H1 (cell line): ENCODE data around the gene ARID5A. TPM values are rescaled to one million over a fixed set of nuclear protein-coding genes. Genes with fewer than 3 reads are reported as not detected.

Experiments used
- CTCF ChIA-PET: fragments of 300-600 bp; sonication (Branson Sonifier 250); formaldehyde crosslinking; loops from one replicate; lab custom pipeline; 2021; ENCODE audit not compliant: partially characterized antibody; lab: Charles Lee
- POLR2A ChIA-PET: fragments of 300-600 bp; sonication (Branson Sonifier 250); formaldehyde crosslinking; loops from one replicate; lab custom pipeline; 2021; ENCODE audit warnings: inconsistent platforms; ENCODE audit not compliant: partially characterized antibody; lab: Charles Lee
- DNase-seq, 2 experiments: peaks; one replicate each; pipeline versions ENCODE4 v3.0.0 to v3.0.0-alpha.2; 2010 to 2022; ENCODE audit warnings: low spot score in 2 of 2, low read depth in 1 of 2, mixed read lengths in 1 of 2
- FAIRE-seq: peaks from 2 replicates; lab custom pipeline; 2011; peaks lifted over from hg19 to GRCh38; lab: Jason Lieb, UNC
- H2AFZ ChIP-seq: 2 replicates; pipeline ENCODE4 v1.8.1; 2012; ENCODE audit warnings: low read length, inconsistent platforms
- H2AK5ac ChIP-seq: 2 replicates; pipeline ENCODE4 v1.6.1; 2013; ENCODE audit warnings: low read depth, low read length
- H2BK120ac ChIP-seq: replicated peaks from 2 replicates; pipeline ENCODE3; 2013; ENCODE audit warnings: low read depth, low read length, inconsistent platforms
- H2BK12ac ChIP-seq: 2 replicates; pipeline ENCODE4 v1.6.1; 2013; ENCODE audit warnings: low read depth, low read length
- H2BK15ac ChIP-seq: 2 replicates; pipeline ENCODE4 v1.6.1; 2013; ENCODE audit warnings: low read length
- H2BK20ac ChIP-seq: 2 replicates; pipeline ENCODE4 v1.6.1; 2013; ENCODE audit warnings: low read length
- H2BK5ac ChIP-seq: 2 replicates; pipeline ENCODE4 v1.6.1; 2013; ENCODE audit warnings: low read depth, low read length
- H3K14ac ChIP-seq: 2 replicates; pipeline ENCODE4 v1.6.1; 2013; ENCODE audit warnings: inconsistent platforms; ENCODE audit not compliant: insufficient read length
- H3K18ac ChIP-seq: 2 replicates; pipeline ENCODE4 v1.6.1; 2013; ENCODE audit warnings: low read length; ENCODE audit errors: extremely low read depth
- H3K23ac ChIP-seq: 2 replicates; pipeline ENCODE4 v1.6.1; 2013; ENCODE audit warnings: inconsistent platforms; ENCODE audit not compliant: insufficient read length
- H3K23me2 ChIP-seq: 2 replicates; pipeline ENCODE4 v1.6.1; 2013; ENCODE audit warnings: low read depth, low read length
- H3K27ac ChIP-seq: 2 replicates; pipeline ENCODE4 v1.6.1; 2011; ENCODE audit warnings: low read depth, low read length, inconsistent platforms
- H3K27me3 ChIP-seq, 4 experiments: replicated peaks in 1 of 4; 1 replicate in 1 of 4; 2 replicates in 3 of 4; pipeline versions ENCODE4 v1.6.1 to v1.8.1; 2011 to 2013; ENCODE audit warnings: low read length in 3 of 4, mild to moderate bottlenecking in 3 of 4, inconsistent platforms in 2 of 4, mixed read lengths in 2 of 4, moderate library complexity in 1 of 4; ENCODE audit not compliant: control insufficient read depth in 3 of 4, insufficient read depth in 3 of 4; ENCODE audit errors: extremely low read depth in 1 of 4
- H3K36me3 ChIP-seq, 4 experiments: 2 replicates each; pipeline versions ENCODE4 v1.6.1 to v1.8.1; 2011 to 2013; ENCODE audit warnings: mild to moderate bottlenecking in 4 of 4, low read length in 3 of 4, moderate library complexity in 2 of 4, control low read depth in 1 of 4, inconsistent platforms in 1 of 4; ENCODE audit not compliant: insufficient read depth in 4 of 4, control insufficient read depth in 2 of 4
- H3K4ac ChIP-seq: replicated peaks from 2 replicates; pipeline ENCODE3; 2013; ENCODE audit warnings: low read length, low read depth, mixed read lengths, inconsistent platforms; ENCODE audit not compliant: insufficient read length
- H3K4me1 ChIP-seq, 4 experiments: replicated peaks in 1 of 4; 1 replicate in 1 of 4; 2 replicates in 3 of 4; pipeline versions ENCODE4 v1.6.1 to v1.8.1; 2011 to 2013; ENCODE audit warnings: low read length in 3 of 4, inconsistent platforms in 2 of 4, mixed read lengths in 1 of 4; ENCODE audit not compliant: insufficient read depth in 4 of 4, control insufficient read depth in 3 of 4
- H3K4me2 ChIP-seq, 2 experiments: 2 replicates each; pipeline versions ENCODE4 v1.6.1 to v1.8.1; 2011 to 2013; ENCODE audit warnings: low read depth in 2 of 2, low read length in 2 of 2, control low read depth in 1 of 2, inconsistent platforms in 1 of 2, mild to moderate bottlenecking in 1 of 2; ENCODE audit not compliant: insufficient read depth in 1 of 2
- H3K4me3 ChIP-seq, 4 experiments: fragments of 200-600, 300-600 bp in 1 of 4; sonication (generic), shearing (Covaris generic), sonication (Bioruptor Twin) in 1 of 4; 2 replicates each; pipeline versions ENCODE4 v1.5.1 to v1.8.1; 2011 to 2016; ENCODE audit warnings: low read length in 4 of 4, low read depth in 3 of 4, control low read depth in 2 of 4, inconsistent platforms in 2 of 4, mild to moderate bottlenecking in 2 of 4, mixed read lengths in 1 of 4, moderate library complexity in 1 of 4; ENCODE audit not compliant: insufficient read depth in 2 of 4; ENCODE audit errors: extremely low read depth in 1 of 4
- H3K56ac ChIP-seq: replicated peaks from 2 replicates; pipeline ENCODE3; 2013; ENCODE audit warnings: low read depth, mild to moderate bottlenecking, mixed read lengths, low read length, inconsistent platforms; ENCODE audit not compliant: insufficient read length
- H3K79me1 ChIP-seq: 2 replicates; pipeline ENCODE4 v1.6.1; 2013; ENCODE audit warnings: low read depth, low read length, control low read depth
- H3K79me2 ChIP-seq, 2 experiments: 2 replicates each; pipeline versions ENCODE4 v1.6.1 to v1.8.1; 2012 to 2013; ENCODE audit warnings: low read length in 2 of 2, mild to moderate bottlenecking in 2 of 2, inconsistent platforms in 1 of 2; ENCODE audit not compliant: insufficient read depth in 2 of 2, control insufficient read depth in 1 of 2
- H3K9ac ChIP-seq, 4 experiments: replicated peaks in 1 of 4; 1 replicate in 1 of 4; 2 replicates in 3 of 4; pipeline versions ENCODE4 v1.6.1 to v1.8.1; 2011 to 2013; ENCODE audit warnings: low read depth in 3 of 4, low read length in 3 of 4, control low read depth in 2 of 4, mild to moderate bottlenecking in 2 of 4, moderate library complexity in 2 of 4, inconsistent platforms in 1 of 4; ENCODE audit errors: extremely low read depth in 1 of 4
- H3K9me3 ChIP-seq, 2 experiments: 2 replicates each; pipeline versions ENCODE4 v1.6.1 to v1.8.1; 2012 to 2013; ENCODE audit warnings: mild to moderate bottlenecking in 2 of 2, moderate library complexity in 2 of 2, control low read depth in 1 of 2, inconsistent platforms in 1 of 2, low read depth in 1 of 2, low read length in 1 of 2, mixed read lengths in 1 of 2; ENCODE audit not compliant: insufficient read depth in 2 of 2
- H4K20me1 ChIP-seq, 2 experiments: replicated peaks in 1 of 2; 2 replicates each; pipeline versions ENCODE3 to v1.8.1; 2011 to 2013; ENCODE audit warnings: inconsistent platforms in 2 of 2, low read length in 2 of 2, mild to moderate bottlenecking in 1 of 2; ENCODE audit not compliant: insufficient read depth in 2 of 2, control insufficient read depth in 1 of 2
- H4K5ac ChIP-seq: 2 replicates; pipeline ENCODE4 v1.6.1; 2013; ENCODE audit warnings: low read length, low read depth, mixed read lengths, inconsistent platforms; ENCODE audit not compliant: insufficient read length
- H4K8ac ChIP-seq: 2 replicates; pipeline ENCODE4 v1.8.0; 2013; ENCODE audit warnings: mild to moderate bottlenecking, moderate library complexity, low read length, inconsistent platforms; ENCODE audit not compliant: insufficient read depth; ENCODE audit errors: extremely low read depth
- H4K91ac ChIP-seq: replicated peaks from 2 replicates; pipeline ENCODE3; 2013; ENCODE audit warnings: low read length, mixed read lengths, inconsistent platforms; ENCODE audit not compliant: insufficient read length
- CHD2 ChIP-seq: IDR thresholded peaks from 2 replicates; pipeline ENCODE4 v1.6.1; 2012; ENCODE audit warnings: low read length, improper control_type of control experiment
- CREB1 ChIP-seq: IDR thresholded peaks from 2 replicates; pipeline ENCODE4 v1.6.1; 2012; ENCODE audit warnings: inconsistent platforms
- FOSL1 ChIP-seq: IDR thresholded peaks from 2 replicates; pipeline ENCODE4 v1.6.1; 2011; ENCODE audit warnings: mild to moderate bottlenecking, low read depth, low read length, moderate library complexity; ENCODE audit not compliant: insufficient read depth
- NRF1 ChIP-seq: IDR thresholded peaks from 2 replicates; pipeline ENCODE4 v1.6.1; 2011; ENCODE audit warnings: mild to moderate bottlenecking, low read depth, low read length, improper control_type of control experiment
- SP1 ChIP-seq: IDR thresholded peaks from 2 replicates; pipeline ENCODE4 v1.6.1; 2011; ENCODE audit warnings: low read depth, low read length
- TAF1 ChIP-seq: IDR thresholded peaks from 2 replicates; pipeline ENCODE4 v1.6.1; 2011; ENCODE audit warnings: mild to moderate bottlenecking, low read depth, low read length
- TBP ChIP-seq: IDR thresholded peaks from 2 replicates; pipeline ENCODE4 v1.6.1; 2011; ENCODE audit warnings: low read depth, low read length, improper control_type of control experiment
- WGBS, 2 experiments: shearing (Covaris generic) in 1 of 2; methylation state at CpG; one replicate each; pipeline versions ENCODE4 v1.1.6 to v1.1.7; 2013 to 2015; ENCODE audit warnings: low lambda C conversion rate in 2 of 2, mixed read lengths in 2 of 2, inconsistent platforms in 1 of 2, low coverage in 1 of 2, missing lambda C conversion rate in 1 of 2; ENCODE audit not compliant: insufficient replicate concordance in 2 of 2, insufficient coverage in 1 of 2, insufficient read length in 1 of 2; ENCODE audit errors: extremely low coverage in 1 of 2, missing lambda C conversion rate in 1 of 2; 5-methylcytosine and 5-hydroxymethylcytosine counted together
- polyA plus RNA-seq, 7 experiments: library from polyadenylated mRNA; depleted of rRNA in 3 of 7; stranded (reverse) in 5 of 7; unstranded in 2 of 7; fragments of >200 nt in 5 of 7; fragments of 200-250 nt in 2 of 7; gene quantifications; 1 replicate in 5 of 7; 2 replicates in 1 of 7; 4 replicates in 1 of 7; pipeline versions ENCODE4 v1.2.1 to v1.2.3, GENCODE V29; 2011 to 2013; ENCODE audit warnings: missing spikeins in 2 of 7, mixed read lengths in 2 of 7
- total RNA-seq: library from RNA; stranded (reverse); fragmentation: NEBNext Ultra II Directional; extraction: Animal tissue kit (Norgen Biotek cat#: 25700); gene quantifications from 2 replicates; pipeline ENCODE4 v1.2.1, GENCODE V29; 2021
- TF ChIP-seq, protein P1 (sequence below): IDR thresholded peaks from 2 replicates; pipeline ENCODE4 v1.6.1; 2012; ENCODE audit warnings: inconsistent platforms
- TF ChIP-seq, protein P2 (sequence below): IDR thresholded peaks from 2 replicates; pipeline ENCODE4 v1.6.1; 2012; ENCODE audit warnings: low read length, inconsistent platforms

ARID5A gene
- total and polyA plus RNA-seq, 2 of the 8 experiments (the other 6 are each of a cell fraction or from before 2014, with no cell fraction given) = 3.3 to 5.3 TPM

- H3K4ac ChIP-seq = no peak overlapping the region
- no peaks in the 10 kb centered on the region for H3K9me3 ChIP-seq
- H4K20me1 ChIP-seq = no peaks in the 10 kb centered on the region
- CTCF ChIA-PET = interaction anchor here (1.0 to 18.5 kb wide), 6 partner anchors 11 to 387 kb away, joined by 3 to 361 read pairs (median 4); no protein-coding TSS in a partner anchor
- no peak overlapping the region; the same call in 1 of the 2 replicates for H2BK5ac ChIP-seq
- H2BK120ac ChIP-seq = no peak overlapping the region
- TF ChIP-seq CREB1 (no peak), TAF1 (no peak), NRF1 (no peak), SP1 (no peak), FOSL1 (no peak), TBP (no peak), CHD2 (no peak)
- TF ChIP-seq, protein P1, sequence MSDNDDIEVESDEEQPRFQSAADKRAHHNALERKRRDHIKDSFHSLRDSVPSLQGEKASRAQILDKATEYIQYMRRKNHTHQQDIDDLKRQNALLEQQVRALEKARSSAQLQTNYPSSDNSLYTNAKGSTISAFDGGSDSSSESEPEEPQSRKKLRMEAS = no peak
- TF ChIP-seq, protein P2, sequence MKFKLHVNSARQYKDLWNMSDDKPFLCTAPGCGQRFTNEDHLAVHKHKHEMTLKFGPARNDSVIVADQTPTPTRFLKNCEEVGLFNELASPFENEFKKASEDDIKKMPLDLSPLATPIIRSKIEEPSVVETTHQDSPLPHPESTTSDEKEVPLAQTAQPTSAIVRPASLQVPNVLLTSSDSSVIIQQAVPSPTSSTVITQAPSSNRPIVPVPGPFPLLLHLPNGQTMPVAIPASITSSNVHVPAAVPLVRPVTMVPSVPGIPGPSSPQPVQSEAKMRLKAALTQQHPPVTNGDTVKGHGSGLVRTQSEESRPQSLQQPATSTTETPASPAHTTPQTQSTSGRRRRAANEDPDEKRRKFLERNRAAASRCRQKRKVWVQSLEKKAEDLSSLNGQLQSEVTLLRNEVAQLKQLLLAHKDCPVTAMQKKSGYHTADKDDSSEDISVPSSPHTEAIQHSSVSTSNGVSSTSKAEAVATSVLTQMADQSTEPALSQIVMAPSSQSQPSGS = no peak
- TF ChIP-seq, all 59 proteins: peak for 0
- Histone ChIP-seq H3K14ac (no peak overlapping the region), H3K4me1 (peaks cover 2 to 6% (median 4%) of the 10 kb centered on the region in 4 experiments), H2BK20ac (peak overlapping the region; percentile 80; the same call in 1 of the 2 replicates), H3K56ac (no peak overlapping the region), H3K27me3 (peaks cover 4 to 23% (median 19%) of the 10 kb centered on the region in 4 experiments), H3K4me2 (peak overlapping the region in 1 of 2 experiments; percentile 94; a peak in 2 of 4 replicates), H2AK5ac (peak overlapping the region; percentile 65; the same call in 1 of the 2 replicates), H2BK15ac (peak overlapping the region; percentile 97), H4K5ac (no peak overlapping the region), H3K9ac (no peak overlapping the region), H3K79me2 (no peaks in the 10 kb centered on the region), H3K36me3 (no peaks in the 10 kb centered on the region), H4K8ac (no peak overlapping the region), H4K91ac (peak overlapping the region; percentile 11), H2BK12ac (0 out of 2 replicates have a peak overlapping the region, but pooled peaks have one; percentile 84), H3K79me1 (no peaks in the 10 kb centered on the region), H3K27ac (no peak overlapping the region), H3K18ac (no peak overlapping the region), H3K23me2 (peaks cover 13% of the 10 kb centered on the region; the same call in 1 of the 2 replicates), H3K23ac (no peak overlapping the region), H3K4me3 (no peak overlapping the region), H2AFZ (no peak overlapping the region)
- DNase-seq (no peak), FAIRE-seq (no peak)
- POLR2A ChIA-PET = interaction anchor here (0.9 to 1.7 kb wide), 3 partner anchors 15 to 230 kb away, joined by 3 to 4 read pairs (median 3); no protein-coding TSS in a partner anchor
- 83% methylated on average over 7 of the region's 7 CpGs; no CpG with 5 or more reads in 1 of the 2 experiments for WGBS, 2 experiments
These were observed 3.8 kb upstream of the ARID5A start for GRCh38 chr2:96532641-96533291.
